Stimulated activated CD8-positive, alpha-beta memory T cell treated with anti-CD3 and anti-CD28 coated beads, Interleukin-4, amount 100 ng/mL, for 1 hour (primary cell): ENCODE results near the gene CYB5D1.
"Not testable (repeated sequence)": the region's sequence is repeated elsewhere in the genome, so short reads cannot be mapped to it uniquely, and the experiment has no call there.

Experiments used
- DNase-seq, 2 donors: peaks; one replicate each; pipeline ENCODE4 v3.0.0-alpha.2; 2020; ENCODE audit warnings: low read depth in 2 of 2, low spot score in 1 of 2

Gene CYB5D1

GRCh38 chr17:7857713-7858521 is at the start of gene CYB5D1:
CYB5D1 (plus strand) TSS chr17:7858003; CDS start chr17:7858135, 132 bp downstream.
- DNase-seq: peak; percentile 80 to 81

GRCh38 chr17:7809086-7809790 is 48.6 kb upstream of the CYB5D1 start:
- DNase-seq: no peak

GRCh38 chr17:7809791-7810343 is 47.9 kb upstream of the CYB5D1 start:
- DNase-seq: not testable (repeated sequence)

GRCh38 chr17:7811251-7811650 is 46.6 kb upstream of the CYB5D1 start:
- DNase-seq: no peak

GRCh38 chr17:7814969-7815368 is 42.8 kb upstream of the CYB5D1 start:
- DNase-seq: no peak

GRCh38 chr17:7816926-7817642 is 40.7 kb upstream of the CYB5D1 start:
- DNase-seq: no peak

- DNase-seq: no peak
Measured at GRCh38 chr17:7817643-7817964, 40.2 kb upstream of the CYB5D1 start.

- no peak for DNase-seq
Measured at GRCh38 chr17:7818026-7818425, 39.8 kb upstream of the CYB5D1 start.

- no peak for DNase-seq
Measured at GRCh38 chr17:7818746-7819645, 38.8 kb upstream of the CYB5D1 start.

- DNase-seq: no peak
Measured at GRCh38 chr17:7820231-7820630, 37.6 kb upstream of the CYB5D1 start.

GRCh38 chr17:7822126-7822525 is 35.7 kb upstream of the CYB5D1 start:
- no peak for DNase-seq

- no peak for DNase-seq
Measured at GRCh38 chr17:7823581-7824001, 34.2 kb upstream of the CYB5D1 start.

- no peak for DNase-seq
Measured at GRCh38 chr17:7824021-7824924, 33.5 kb upstream of the CYB5D1 start.

GRCh38 chr17:7825206-7825990 is 32.4 kb upstream of the CYB5D1 start:
- no peak for DNase-seq

GRCh38 chr17:7830616-7831015 is 27.2 kb upstream of the CYB5D1 start:
- no peak for DNase-seq

GRCh38 chr17:7831233-7831632 is 26.6 kb upstream of the CYB5D1 start:
- DNase-seq: no peak

GRCh38 chr17:7832431-7832830 is 25.4 kb upstream of the CYB5D1 start:
- DNase-seq: no peak

GRCh38 chr17:7833011-7833794 is 24.6 kb upstream of the CYB5D1 start:
- no peak for DNase-seq
